GM18867 (cell line): ENCODE data around the gene GTSE1.

Source experiments
- ATAC-seq: cut with Tn5 transposase; IDR thresholded peaks from one replicate; pipeline ENCODE4 v1.9.1; 2021; ENCODE audit warnings: mild to moderate bottlenecking, moderate library complexity; ENCODE audit not compliant: unreplicated experiment

The GTSE1 gene

GRCh38 chr22:46274381-46274780 is 22.3 kb upstream of the GTSE1 start:
- no peak for ATAC-seq

GRCh38 chr22:46275455-46276122 is 21.1 kb upstream of the GTSE1 start:
- no peak for ATAC-seq

GRCh38 chr22:46276563-46276962 is 20.1 kb upstream of the GTSE1 start:
- no peak for ATAC-seq

DNA sequence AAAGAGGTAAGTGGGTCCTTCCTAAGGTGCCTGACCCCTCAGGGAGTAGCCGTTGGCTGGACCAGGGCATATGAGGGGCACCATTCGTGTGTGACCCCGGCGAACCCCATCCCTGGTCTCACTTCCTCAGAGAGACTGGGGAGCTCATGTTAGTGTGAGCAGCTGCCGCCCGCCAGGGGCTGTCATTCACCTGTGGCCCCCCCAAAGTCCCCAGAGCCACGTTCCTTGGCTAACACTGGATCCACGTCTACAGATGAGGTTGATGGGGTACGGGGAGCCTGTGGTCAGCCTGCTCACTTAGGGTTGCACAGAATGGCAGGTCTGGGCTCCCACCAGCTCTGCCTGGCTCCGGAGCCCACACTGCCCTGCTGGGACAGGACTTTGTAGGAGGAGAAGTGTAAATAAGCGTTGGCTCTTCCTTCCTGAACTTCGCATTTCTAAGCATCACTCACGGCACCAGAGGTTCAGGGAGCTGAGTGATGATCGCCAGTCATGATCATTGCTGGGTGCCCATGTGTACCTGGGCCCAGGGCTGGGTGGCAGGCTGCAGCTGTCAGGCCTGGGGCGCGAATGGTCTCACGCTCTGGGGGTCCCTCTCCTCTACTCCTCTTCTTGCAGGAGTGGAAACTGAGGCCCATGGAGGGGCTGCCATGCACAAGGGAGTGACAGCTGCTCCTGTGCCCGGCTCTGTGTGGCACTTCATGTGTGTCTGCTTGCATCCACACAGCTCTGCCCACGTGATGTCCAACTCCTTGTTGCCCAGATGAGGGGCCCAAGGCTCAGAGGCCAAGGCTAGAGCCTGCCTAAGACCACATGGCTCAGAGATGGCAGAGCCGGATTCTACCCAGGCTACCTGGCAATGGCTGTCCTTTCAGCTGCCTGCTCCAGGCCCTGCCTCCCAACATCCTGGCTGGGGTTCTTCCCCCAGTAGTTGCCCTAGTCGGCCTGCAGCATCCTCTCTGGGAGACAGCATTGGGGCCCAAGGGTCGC is 17.7 kb upstream of the GTSE1 start:
- no peak for ATAC-seq

GRCh38 chr22:46280063-46280817 is 16.4 kb upstream of the GTSE1 start:
- ATAC-seq, result no peak

DNA sequence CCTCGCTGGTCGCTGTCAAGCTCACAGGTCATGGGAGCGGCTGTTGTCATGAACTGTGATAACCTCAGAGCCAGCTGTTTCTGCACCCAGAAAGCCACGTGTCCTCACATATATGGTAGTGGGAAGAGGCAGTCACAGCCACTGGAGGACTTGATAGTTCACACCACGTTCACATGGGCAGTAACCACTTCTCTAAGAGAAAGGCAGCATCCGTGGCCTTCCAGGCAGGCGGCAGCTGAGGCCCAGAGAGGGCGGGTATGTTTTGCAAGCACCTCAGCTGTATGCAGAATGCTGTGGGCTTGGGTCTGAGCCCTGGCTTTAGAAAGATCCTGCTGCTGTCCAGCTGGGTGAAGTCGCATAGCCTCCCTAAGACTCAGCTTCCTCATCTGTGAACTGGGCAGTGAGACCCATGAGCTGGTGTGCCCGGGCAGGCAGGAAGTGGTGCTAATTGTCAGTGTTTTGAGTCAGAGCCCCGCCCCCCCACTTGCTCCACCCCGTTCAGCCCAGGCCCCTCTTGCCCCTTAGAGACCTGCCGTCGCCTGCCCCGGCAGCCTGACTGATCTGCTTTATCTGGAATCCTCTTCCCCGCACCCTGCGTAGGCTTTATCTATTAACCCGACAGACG is 15.6 kb upstream of the GTSE1 start:
- peak; percentile 70 for ATAC-seq

GRCh38 chr22:46281866-46282678 is 14.6 kb upstream of the GTSE1 start:
- no peak for ATAC-seq

DNA sequence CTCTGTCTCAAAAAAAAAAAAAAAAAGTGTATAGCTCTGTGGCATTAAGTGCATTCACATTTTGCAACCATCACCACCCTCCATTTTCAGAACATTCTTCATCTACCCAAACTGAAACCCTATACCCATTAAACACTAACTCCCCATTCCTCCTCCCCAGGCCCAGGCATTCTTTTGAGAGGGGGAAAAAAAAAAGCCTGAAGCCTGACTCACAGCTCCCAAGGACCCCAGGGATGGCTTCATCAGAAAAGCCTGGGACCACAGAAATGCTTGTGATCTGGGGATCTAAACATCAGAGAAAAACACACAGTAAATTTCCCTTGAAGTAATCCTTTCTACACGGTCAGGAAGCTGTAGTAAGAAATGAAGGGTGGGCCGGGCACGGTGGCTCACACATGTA is 10.7 kb upstream of the GTSE1 start:
- no peak for ATAC-seq

GRCh38 chr22:46286941-46287872 is 9.5 kb upstream of the GTSE1 start:
- no peak for ATAC-seq

DNA sequence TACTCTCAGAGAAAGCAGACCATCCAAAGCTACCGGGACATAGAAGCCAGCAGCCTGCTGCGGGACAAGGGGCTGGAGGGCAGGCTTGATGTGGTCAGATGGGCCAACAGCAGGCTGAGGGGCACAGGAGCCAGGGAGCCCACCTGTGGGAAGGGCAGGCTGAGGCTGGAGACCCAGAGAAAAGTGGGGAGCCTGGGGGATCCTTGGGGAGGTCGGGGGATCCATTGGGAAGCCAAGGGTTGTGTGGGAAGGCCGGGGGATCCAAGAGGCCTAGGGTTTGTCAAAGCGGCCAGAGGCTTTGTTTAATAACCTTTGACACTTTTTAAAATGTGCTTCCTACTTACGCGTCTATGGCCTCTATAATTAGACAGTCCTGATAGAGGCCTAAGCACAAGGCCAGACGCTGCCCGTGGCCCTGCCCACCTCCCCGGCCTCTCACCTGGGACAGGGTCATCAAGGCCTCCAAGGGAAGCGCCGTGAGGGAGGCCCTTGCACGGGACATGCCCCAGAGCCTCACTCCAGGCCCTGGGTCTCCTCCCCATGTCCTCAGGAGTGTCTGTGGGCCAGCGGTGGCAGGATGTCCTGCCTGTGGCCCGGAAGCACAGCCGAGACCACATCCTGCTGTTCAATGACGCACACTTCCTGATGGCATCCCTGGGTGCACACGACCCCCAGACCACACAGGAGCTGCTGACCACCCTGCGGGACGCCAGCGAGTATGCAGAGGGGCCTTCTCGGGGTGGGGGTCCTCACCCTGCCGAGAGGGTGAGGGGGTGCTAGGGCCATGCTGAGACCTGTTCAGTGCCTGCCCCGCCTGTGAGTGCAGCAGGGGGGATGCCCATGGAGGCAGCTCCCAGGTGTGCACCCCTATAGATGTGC is 8.6 kb upstream of the GTSE1 start:
- peak; percentile 65 for ATAC-seq

- ATAC-seq, result no peak
Observed at GRCh38 chr22:46288846-46289243, 7.8 kb upstream of the GTSE1 start.

DNA sequence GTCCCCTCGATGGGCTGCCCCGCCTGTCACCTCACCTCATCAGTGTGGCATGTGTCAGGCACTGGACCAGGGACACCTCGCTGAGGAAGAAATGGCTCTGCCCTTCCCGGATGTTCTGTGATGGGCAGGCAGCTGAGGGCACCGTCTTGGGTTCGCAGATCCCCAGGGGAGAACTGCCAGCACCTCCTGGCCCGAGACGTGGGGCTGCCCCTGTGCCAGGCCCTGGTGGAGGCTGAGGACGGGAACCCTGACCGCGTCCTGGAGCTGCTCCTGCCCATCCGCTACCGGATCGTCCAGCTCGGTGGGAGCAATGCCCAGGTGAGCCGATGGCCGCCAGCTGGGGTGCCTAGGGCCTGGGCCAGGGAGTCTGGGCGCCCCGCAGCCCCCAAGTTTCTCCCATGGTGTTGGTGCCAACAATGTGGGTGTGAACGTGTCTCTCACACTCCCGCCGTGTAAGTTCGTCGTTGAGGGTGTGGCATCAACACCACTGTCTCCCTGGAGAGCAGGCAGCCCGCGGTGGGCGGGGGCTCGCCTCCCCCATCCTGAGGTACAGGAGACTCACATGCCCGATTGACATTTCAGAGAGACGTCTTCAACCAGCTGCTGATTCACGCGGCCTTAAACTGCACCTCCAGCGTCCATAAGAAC is 7.3 kb upstream of the GTSE1 start:
- ATAC-seq, result no peak

- ATAC-seq, result no peak
Observed at GRCh38 chr22:46290121-46290842, 6.4 kb upstream of the GTSE1 start.

GRCh38 chr22:46290843-46291785 is 5.6 kb upstream of the GTSE1 start:
- no peak for ATAC-seq

DNA sequence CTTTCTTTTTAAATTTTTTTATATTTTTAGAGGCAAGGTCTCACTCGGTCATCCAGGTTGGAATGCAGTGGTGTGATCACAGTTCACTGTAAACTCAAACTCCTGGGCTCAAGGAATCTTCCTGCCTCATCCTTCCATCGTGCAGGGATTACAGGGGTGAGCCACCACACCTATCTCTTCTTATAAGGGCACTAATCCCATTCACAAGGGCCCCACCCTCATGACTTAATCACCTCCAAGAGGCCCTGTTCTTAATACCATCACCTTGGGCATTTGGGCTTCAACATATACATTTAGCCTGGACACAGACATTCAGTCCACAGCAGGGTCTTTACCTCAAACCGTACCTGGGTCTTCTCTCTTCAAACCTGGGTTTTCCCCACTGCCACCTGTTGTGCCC is 4.5 kb upstream of the GTSE1 start:
- no peak for ATAC-seq

DNA sequence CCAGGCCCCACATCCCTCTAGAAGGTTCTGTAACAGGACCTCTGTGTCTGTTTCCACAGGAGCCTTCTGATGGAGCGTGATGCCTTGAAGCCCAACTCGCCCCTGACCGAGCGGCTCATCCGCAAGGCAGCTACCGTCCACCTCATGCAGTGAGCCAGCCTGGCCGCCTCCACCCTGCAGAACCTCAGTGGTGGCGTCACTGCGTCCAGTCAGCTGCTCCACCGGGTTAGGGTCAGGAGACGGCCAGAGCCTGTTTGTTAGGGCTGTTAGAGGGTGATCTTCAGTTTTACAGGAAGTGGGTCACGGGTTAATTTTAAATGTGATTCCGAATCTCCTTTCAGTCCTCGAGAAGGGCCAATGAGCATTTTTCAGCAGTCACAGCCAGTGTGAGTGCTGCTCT is 3.9 kb upstream of the GTSE1 start:
- no peak for ATAC-seq
